T-helper 1 cell (primary cell): ENCODE measurements around the gene NOA1.

Experiments used
- DNase-seq, 5 donors: peaks; one replicate each; pipeline ENCODE4 v3.0.0-alpha.2; 2012 to 2020
- total RNA-seq, 4 donors: gene quantifications; one replicate each; lab custom pipeline; 2026; lab: John Stamatoyannopoulos, UW

The NOA1 gene
- 20.1 to 34.1 (median 28.1) reads per million in 4 donors for total RNA-seq

DNA sequence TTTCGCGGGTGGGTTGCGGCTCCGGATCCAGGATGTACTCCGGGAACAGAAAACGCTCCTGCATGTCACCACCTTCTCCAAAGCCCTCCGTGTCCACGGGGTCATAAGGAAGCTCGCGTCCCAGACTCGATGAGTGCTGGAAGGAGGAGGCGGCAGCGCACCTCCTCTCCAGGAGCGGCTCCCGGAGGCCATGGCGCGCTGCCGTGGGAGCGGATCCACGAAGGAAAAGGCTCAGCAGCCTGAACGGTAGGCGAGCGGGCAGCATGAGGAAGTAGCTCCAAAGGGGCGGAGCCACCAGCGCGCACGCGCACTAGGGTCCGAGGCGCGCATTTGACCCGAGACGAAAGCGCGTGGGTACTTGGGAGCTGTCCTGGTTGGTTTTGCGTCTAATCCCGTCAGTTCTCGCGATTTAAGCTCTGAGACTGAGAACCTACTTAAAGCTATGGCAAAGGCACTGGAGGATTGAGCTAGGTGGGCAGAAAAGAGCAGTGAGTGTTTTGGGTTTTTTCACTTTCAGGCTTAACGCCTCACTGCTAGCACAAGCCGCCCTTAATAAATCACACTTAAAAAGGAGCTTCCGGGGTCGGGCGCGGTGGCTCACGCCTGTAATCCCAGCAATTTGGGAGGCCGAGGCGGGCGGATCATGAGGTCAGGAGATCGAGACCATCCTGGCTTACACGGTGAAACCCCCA lies at the start of gene NOA1:
Gene NOA1 (minus strand): TSS at position 286 of the 692 bp plus-strand sequence. CDS start 21 bp downstream, at position 265.
- DNase-seq = peak; percentile 94 to 98 (median 94)

DNA sequence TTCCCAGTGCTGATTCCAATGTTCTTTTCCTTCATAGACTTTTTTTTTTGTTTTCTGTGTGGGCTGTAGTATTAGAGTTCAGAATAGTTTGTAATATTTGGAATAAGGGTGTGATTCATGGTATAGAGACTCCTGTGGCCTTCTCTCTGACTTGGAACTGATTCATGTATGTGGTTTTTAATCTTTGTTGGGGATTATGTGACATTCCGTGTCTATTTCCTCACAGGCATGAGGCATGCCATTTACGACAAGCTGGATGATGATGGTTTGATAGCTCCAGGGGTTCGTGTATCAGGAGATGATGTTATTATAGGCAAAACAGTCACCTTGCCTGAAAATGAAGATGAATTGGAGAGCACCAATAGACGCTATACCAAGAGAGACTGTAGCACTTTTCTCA lies 45.7 kb upstream of the NOA1 start:
- DNase-seq = no peak

DNA sequence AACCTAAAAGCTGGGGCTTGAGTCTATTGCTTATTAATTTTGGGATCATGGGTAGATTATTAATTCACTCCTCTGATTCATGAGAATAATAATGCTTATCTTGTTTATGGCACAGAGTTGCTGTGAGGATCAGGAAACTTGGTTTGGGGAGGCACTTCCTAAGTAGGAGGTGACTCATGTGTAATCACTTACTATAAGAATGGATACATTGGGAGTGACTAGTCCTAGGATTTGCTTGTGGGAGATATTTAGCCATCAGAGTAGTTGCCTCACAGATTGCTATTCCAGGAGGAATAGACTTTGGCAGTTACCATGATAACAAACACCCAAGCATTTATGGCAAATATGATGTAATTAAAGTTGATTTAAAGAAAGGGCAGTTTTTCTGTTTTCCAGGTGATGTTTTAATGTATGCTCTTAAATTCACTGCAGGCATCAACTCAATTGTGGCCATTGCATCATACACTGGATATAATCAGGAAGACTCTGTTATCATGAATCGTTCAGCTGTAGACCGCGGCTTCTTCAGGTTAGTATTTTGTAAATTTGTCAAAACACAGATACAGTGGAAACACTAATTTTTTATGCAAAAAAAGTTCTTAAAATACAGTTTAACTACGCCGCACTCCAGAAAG lies 43.2 kb upstream of the NOA1 start:
- DNase-seq = no peak

DNA sequence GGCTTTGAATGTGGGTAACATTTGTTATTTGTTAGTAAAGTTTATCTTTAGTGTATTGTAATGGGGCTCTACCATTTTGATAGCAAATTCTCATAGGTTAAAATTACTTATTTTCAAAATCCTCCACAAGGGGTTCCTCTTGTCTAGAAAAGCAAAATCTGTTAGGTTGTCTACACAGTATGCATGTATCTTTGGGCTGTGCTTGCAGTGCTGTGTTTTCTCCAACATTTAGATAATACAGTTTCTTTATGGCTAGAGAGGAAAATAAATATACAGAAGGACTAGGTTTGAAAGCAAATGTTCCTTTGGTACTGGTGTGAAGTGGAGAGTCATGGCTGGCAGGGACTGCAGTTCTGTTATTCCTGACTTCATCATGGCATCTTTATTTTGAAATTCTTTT lies 41.6 kb upstream of the NOA1 start:
- no peak for DNase-seq

DNA sequence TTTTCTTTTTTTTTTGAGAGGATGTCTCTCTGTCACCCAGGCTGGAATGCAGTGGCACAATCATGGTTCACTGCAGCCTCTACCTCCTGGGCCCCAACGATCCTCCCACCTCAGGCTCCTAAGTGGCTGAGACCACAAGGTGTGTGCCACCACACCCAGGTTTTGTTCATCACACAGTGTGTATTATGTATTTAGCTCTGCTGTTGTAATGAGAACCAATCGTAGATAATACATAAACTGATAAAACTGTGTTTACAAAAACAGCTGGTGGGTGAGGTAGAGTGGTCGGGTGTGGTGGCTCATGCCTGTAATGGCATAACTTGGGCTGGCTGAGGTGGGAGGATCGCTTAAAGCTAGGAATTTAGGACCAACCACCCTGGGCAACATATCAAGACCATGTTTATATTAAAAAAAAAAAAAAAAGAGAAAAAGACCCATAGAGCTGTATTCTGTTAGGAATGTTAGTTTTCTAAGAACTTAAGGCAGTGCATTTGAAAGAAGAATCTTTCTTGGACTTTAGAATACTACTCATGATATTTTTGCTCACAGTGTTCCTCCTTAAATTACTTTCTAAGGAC lies 36.2 kb upstream of the NOA1 start:
- no peak for DNase-seq

DNA sequence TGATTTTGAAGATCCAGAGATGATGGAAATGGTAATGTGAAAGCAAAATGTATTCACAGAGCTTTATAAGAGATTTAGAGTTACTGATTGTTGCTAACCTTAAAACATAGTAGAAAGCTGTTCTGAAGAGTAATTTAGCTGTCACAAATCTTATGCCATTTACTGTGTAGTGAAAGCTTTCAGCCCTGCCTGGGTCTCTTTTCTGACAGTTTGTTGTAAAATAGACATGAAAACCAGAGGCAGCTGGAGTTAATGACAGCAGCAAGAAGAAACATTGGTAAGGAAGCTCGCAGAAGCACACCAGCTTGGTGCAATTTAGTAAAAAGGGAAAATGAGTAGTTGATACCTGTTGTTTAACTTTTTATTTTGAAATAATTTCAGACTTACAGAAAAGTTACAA lies 22.3 kb upstream of the NOA1 start:
- no peak for DNase-seq

DNA sequence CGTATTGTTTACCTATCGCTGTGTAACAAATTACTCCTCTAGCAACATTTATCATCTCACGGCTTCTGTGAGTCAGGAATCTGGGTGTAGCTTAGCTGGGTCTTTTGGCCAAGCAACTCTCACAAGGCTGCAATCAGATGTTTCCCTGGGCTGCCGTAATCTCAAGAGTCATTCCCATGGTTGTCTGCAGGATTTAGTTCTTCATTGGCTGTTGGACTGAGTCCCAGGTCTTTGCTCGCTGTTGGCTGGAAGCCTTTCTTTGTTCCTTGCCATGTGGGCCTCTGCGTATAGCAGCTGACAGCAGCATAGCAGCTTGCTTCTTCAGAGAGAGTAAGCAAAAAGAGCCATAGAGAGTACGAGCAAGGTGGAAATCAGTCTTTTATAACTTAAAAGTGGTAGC lies 18.1 kb upstream of the NOA1 start:
- no peak for DNase-seq

DNA sequence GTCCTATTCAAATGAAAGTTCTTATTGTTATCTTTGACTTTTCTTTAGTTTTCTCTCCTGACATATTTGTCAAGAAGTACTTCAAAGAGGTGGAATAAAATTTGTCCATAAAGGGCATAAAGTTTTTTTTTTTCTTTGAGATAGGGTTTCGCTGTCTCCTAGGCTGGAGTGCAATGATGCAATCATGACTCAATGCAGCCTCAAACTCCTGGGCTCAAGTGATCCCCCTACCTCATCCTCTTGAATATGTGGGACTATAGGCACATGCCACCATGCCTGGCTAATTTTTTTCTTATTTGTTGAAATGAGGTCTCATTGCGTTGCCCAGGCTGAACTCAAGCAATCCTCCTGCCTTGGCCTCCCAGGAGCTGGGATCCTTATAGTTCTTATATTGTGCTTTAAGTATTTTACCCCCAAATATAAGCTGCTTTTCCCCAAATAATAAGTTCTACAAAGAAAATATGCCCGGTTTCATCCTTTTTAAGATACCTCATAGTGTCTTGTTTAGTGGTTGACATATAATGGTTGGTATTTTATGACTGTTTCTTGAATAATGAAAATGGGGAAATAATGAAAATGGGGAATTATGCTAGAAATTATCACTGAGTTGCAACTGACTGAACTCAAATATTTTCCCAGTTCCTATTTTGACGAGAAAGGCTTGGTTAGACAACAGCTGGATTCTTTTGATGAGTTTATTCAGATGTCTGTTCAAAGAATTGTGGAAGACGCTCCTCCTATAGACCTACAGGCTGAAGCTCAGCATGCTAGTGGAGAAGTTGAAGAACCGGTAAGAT lies 12.9 kb upstream of the NOA1 start:
- no peak for DNase-seq

DNA sequence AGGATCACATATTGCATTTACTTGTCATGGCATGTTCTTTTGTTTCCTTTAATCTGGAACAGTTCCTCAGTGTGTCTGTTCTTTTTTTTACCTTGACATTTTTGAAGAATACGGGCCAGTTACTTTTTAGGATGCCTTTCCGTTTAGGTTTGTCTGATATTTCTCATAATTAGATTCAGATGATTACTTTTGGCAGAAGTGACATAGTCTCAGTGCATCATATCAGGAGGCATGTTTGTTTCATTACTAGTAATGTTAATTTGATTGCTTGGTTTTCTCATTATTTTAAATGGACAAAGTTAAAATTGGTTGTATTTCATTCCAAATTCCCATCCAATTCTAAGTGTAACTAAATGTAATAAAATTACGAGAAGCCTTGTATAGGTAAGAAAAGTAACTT lies 9.5 kb upstream of the NOA1 start:
- DNase-seq = no peak

DNA sequence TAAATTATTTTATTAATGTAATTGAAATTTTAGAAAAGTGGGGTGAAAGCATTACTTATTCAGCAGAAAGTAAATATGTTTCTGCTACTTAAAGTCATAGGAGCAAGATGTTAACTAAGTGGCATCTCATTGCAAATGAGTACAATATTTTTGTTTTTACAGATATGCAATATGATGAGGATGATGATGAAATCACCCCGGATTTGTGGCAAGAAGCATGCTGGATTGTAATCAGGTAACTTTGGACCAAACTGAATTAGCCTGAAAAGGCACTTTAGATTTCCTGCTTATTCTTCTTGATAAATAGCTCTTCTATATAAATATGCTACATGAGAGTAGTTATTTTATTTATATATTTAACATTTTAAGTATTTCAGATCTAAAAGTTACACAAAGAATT lies 8.8 kb upstream of the NOA1 start:
- no peak for DNase-seq

DNA sequence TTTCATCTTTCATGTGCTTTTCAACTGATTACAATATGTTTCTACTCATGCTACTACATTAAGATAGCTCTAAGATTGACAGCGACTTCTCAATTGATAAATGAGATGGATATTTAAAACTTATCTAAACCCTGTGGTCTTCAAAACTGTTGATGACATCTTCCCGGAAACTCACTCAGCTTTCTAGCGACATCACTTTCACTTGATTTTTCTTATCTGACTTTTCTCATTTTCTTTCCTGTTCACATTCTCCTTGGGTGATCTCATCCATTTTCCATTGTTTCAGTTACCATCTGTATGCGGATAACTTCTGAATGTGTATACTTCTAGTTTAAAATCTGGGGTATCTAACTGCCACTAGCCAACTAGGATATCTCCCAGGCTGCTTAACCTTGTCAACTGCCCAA lies 4.4 kb upstream of the NOA1 start:
- DNase-seq = peak in 1 of 5 donors; percentile 30

DNA sequence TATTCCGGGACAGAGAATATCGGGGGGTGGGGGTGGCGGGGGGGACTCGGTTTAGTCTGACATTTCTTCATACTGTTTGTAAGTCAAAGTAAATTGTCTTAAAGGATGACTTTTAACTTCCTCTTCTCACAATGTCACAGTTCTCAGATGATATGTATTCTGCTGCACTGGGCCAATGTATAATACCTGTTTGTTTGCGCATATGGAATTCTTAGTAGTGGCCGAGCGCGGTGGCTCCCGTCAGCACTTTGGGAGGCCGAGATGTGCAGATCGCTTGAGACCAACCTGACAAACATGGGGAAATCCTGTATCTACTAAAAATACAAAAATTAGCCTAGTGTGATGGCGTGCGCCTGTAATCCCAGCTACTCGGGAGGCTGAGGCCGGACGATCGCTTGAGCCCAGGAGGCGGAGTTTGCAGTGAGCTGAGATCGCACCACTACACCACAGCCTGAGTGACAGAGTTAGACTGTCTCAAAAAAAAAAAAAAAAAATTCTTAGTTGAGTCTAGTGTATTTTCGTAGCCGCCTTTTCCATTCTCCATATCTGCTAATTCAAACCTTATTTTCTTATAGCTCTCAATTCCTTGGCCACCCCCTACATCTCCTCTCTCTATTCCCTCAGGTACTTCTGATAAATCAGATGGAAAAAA lies 2.1 kb upstream of the NOA1 start:
- peak in 4 of 5 donors; percentile 24 to 67 (median 32) for DNase-seq

DNA sequence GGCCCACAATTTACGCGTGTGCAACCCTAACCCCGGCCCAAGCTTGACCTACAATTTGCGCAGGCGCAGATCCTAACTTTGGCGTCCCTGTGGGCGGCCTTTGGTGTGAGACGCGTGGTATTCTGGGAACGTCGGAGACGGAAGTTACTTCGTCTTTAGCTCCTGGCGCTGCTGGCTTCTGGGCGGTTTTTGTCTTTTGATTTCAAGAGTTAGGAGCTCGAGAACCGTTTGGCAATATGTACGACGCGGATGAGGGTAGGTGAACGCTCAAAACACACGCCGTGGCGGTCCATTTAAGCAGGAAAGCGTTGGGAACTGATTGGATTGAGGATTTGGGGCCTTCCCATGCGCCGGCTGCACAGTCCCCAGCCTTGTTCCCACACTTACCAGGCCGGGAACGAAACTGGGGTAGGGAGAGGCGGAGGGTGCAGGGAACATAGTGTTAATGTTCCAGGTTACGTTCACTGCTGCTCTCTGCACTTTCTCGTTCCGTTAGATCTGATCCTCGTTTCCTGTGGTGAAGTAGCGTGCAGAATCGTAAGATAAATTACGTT lies 1.4 kb upstream of the NOA1 start, which contains the start of gene POLR2B:
Gene POLR2B (plus strand): TSS at position 147 of the 554 bp plus-strand sequence. CDS start 90 bp downstream, at position 237.
- DNase-seq = peak; percentile 70 to 92 (median 77)

DNA sequence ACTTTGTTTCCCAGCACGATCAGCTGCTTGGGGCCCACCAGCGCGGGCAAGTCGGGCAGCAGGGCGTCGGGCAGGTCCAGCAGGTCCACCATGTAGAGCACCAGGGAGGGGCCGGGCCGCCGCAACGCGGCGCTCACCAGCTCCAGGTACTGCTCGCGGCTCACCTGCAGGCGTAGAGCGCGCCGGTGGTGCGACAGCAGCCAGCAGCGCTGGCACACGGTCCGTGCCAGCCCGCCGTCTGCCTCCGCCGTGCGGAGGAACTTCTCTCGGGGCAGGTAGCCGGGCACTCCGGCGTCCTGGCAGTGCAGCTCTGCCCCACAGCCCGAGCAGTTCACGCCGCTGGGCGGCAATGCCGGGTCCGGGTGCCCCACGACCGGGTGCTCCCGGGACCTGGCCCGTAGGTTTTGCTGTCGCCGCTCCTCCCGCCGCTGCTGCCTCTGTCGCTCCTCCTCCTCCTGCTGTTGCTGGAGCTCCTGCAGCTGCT lies 527 bp downstream of the NOA1 start:
- DNase-seq = peak; percentile 22 to 60 (median 47)

DNA sequence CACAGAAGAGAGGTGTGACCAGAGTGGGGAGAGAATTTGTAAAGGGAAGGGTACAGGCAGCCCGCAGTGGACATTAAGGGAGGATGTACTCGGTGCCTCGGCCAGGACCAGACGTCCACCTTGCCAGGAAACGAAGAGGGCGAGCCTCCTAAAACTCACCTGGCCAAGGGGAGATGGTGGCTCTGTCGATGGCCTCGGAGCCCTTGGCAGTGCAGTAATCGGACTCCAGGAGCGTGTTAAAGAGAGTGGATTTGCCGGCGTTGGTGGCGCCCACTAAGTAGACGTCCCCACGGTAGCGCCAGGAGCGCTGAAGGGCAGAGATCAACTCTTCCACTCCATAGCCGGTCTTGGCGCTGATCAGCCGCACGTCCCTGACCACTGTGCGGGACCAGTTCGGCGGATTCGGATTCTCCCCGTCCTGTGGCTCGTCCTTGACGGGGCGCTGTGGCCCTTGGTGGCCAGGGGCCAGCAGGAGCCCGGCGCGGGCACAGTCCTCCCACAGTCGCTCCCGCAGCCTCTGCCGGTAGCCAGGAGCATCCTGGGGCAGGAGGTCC lies 1.0 kb downstream of the NOA1 start:
- DNase-seq = no peak

DNA sequence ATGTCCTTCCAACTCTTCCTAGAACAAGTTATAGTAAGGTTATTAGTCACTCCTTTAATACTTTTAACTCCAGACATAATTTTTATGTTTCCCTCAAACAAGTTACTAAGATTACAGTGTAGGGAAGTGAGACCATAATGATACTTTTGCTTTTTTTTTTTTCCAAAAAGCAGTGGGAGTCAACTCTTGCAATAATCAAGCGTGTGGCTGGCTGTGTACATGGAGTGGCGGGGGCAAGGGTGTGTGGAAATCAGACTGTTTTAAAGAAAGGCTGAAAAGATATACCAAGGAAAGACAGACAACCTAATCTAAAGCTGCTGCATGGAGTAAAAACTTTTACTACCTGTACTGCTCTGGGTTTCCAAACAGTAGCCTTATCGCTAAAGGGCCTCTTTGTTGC lies 4.1 kb downstream of the NOA1 start:
- no peak for DNase-seq

DNA sequence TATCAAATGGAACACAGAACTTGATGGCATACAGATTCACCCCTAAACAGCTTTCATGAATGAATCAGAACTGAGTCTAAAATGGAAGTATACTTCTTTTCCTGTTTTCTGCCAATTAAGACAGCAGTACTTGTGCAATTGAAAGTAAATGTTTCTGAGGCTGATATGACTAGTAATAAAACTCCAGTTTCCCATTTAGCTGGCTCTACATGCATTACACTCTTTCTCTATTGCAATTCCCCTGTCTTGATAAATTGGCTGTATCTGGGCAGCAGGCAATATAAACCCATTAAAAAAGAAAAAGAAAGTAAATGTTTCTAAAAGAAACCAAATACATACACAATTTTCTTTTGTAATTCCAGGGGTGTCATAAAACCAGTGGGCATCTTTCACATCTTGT lies 4.6 kb downstream of the NOA1 start:
- peak in 1 of 5 donors; percentile 16 for DNase-seq

DNA sequence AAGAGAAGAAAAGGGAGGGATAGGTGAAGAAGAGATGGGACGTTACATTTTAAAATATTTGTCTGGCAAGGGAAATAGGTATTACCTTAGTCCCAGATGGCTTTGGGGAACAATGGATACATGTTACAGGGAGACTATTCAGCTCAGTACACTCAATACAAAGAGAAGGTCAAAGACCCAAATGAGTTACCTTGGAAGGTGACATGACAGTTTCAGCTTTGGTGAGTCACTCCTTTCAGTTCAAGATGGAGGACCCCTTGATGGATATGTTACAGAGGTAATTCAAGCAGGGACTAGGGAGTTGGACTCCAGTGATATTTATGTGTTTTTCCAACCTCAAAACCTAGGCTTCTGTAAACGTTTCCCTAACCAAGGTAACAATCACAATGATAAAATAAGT lies 5.0 kb downstream of the NOA1 start:
- DNase-seq = no peak

DNA sequence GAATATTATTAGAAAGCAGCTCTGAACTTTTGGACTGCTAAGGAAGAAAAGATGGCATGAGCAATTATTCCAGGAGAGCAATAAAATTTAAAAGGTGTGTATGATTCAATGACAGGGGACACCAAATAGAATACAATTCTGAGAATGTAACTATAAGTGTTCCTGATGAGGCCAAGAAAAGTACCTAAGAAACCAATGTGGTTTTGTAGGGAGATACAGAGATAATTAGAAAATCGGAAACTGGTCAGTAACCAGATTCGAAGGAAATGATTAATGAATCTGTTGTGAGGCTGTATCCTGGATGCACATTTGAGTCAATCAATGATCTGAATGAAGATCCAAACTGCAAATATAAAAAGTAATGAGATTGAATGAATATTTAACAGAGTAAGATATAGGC lies 6.0 kb downstream of the NOA1 start:
- DNase-seq = peak in 1 of 5 donors; percentile 9

DNA sequence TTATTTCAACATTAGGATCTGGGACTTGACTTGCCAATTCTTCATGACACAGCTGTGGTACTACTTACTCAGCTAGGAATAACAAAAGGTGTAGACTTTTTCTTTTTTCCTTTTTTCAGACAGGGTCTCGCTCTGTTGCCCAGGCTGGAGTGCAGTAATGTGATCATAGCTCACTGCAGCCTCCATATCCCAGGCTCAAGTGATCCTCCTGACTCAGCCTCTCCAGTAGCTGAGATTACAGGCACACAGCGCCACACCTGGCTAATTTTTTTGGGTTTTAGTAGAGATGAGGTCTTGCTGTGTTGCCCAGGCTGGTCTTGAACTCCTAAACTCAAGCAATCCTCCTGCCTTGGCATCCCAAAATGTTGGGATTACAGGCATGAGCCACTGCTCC lies 16.3 kb downstream of the NOA1 start:
- no peak for DNase-seq

DNA sequence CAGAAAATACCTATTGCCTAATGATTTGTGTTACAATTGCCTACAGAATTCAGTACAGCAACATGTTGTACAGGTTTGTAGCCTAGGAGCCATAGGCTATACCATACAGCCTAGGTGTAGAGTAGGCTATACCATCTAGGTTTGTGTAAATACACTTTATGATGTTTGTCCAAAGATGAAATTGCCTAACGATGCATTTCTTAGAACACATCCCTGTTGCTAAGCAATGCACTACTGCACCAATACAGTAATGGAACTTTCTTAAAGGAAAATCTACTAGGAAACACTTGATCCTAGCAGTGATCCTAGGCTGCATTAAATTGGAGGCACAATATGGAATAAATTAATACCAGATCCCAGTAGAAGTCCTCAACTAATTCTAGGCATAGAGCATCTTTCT lies 18.3 kb downstream of the NOA1 start:
- DNase-seq = no peak

DNA sequence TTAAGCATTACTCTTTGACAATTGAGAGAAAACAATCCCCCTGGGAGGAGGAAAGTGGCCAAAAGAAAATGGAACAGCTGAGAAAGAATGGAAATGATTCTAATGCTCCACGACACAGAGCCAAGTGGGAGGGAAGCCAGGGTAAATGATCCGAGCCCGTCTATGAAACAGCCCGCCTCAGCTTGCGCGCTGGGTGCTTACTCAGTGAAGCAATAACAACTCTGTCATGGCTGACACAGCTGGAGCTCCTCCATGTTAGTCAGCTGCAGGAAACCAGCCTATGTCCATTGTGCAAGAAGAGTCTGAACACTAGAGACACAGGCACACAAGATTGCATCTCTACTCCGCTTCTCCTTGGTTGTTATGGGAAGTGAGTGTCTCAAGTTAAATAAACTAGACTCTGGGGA lies 19.3 kb downstream of the NOA1 start:
- no peak for DNase-seq
